Stimulated activated CD8-positive, alpha-beta memory T cell treated with anti-CD3 and anti-CD28 coated beads, Interleukin-7, amount 100 ng/mL, for 4 hours (primary cell): Measurements from ENCODE around the gene KSR1.

Experiments
- DNase-seq, 2 donors: peaks; one replicate each; pipeline ENCODE4 v3.0.0-alpha.2; 2020; ENCODE audit warnings: low read depth in 2 of 2

The KSR1 gene

DNA sequence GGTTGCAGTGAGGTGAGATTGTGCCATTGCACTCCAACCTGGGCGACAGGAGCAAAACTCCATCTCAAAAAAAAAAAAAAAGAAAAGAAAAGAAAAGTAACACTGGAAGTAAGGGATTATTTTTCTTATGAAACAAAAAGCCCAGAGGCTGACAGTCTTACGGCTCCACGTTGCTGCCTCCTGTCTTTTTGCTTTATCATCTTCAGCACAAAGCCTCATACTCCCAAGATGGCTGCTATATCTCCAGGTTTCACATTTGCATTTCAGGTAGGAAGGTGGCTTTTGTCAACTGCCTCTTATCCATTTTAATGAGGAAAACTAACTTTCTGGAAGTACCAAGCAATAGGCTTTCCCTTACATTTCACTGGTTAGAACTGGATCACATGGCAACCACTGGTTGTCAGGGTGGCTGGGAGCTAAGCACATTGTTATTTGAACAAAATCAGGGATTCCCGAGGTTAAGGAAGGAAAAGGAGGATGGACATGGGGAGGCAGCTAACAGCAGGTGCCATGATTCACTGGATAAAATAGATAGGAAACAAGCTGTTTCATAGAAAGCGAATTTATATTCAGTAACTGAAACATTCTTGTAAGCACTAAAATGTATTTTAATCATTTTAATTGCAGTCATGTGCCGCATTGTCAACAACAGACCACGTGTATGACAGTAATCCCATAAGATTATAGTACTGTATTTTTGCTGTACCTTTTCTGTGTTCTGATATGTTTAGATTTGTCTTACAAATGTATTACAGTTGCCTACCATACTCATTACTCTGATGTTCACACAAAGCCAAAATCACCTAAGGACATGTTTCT, 58.6 kb downstream of the KSR1 start:
- no peak for DNase-seq

DNA sequence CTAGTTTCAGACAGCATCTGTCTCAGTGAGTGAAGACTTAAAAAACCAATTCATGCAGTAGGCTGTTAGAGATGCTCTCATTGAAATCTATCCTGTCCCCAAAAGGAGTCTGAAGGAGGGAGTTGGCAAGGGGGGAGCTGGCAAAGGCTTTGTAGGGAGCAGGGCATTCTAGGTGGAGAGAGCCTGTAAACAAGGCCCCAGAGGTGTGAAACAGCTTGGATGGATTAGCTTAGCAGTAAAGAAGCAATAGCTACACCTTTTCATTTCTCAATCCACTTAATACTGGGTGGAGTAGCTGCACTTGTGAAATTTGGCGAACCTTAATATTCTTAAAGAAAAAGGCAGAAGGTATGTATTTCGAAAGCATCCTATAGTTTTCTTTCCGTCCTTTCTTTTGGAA, 61.8 kb downstream of the KSR1 start:
- DNase-seq = no peak

DNA sequence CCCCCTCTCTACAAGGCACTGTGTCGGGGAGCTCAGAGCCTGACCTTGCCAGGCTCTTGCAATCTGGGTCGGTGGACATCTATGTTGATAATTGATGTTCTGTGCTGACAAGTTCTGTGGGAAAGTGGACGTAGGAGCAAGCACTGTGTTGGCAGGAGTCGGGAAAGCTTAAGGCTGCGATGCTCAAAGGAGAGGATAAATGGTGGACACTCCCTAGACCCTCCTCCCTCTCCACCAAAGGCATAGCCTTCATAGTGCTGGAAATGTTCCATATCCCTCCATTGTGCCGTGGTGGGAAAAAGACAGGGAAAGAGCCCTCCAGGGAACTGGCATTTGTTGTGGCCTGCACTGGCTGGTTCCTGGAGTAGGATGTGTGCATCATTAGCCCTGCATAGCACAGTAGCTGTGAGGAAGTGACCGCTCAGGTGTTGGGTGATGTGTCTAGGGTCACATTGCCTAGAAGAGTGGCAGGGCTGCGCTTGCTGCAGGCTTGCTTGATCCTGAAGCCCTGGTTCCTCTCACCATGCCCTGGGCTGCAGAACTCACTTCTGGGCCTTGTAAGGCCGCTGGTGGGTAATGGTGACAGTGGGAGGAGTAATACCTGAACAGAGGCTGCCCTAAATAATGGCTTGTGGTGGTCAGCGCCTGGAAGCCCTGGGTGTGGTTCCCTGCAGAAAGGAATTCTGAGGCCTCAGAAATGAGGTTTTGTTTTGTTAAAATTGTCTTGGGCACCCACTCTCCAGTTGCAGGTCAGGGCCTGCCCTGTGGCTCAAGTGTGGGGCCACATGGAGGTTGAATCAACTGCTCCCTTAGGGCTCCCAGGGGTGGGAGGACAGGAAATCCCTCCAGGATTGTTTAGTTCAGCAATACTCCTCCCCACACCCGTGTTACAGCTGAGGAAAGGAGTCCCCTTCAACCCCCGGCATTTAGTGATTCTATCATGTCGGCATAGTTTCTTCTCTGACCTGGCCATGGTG, 62.6 kb downstream of the KSR1 start:
- no peak for DNase-seq

DNA sequence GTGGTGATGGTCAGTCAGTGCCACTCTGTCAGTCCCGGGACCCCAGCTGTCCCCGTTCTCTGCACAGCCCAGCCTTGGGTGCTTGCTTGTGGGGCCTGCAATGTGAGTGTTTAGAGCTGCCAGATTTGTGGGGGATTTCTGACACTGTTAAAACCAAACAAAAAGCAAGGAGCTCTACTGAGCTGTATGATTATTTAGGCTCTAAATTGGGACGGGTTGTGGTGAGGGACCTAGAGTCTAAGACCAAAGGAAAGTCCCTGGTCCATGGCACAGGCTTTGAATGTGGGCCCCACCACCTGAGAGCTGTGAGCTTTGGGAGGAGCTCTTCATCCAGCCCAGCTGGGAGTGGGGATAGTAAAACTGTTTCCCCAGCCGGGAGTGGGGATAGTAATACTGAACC, 63.3 kb downstream of the KSR1 start:
- DNase-seq = no peak

DNA sequence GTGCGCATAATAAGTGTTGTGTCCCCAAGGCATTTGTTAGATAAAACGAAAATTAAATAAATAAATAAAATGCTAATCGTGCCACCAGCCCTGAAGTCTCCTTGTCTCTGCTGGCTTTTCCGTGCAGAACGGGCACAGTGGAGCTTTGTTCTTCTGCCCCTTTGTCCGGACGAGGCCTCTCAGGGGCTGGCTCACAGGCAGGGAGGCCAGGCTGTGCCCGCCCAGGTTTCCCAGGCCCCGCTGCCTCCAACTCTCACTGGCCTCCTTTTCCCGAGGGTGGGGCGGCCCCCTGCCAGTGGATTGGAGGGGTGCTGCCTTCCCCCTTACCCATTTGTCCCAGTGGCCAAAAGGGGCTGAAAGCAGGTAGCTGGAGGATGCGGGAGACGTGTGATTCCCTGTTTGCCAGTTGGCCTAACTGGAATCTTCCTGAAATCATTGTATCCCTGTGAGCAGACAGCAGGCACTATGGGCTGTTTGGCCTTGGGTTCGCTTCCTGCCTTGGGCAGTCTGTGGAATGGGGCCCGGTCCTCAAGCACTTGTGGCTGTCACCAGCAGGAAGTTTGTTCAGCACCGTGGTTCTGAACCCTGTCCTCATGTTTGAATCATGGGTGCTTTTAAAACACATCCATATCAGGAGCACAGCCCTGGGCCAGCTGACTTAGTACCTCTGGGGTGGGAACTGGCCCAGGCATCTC, 64.4 kb downstream of the KSR1 start:
- no peak for DNase-seq

DNA sequence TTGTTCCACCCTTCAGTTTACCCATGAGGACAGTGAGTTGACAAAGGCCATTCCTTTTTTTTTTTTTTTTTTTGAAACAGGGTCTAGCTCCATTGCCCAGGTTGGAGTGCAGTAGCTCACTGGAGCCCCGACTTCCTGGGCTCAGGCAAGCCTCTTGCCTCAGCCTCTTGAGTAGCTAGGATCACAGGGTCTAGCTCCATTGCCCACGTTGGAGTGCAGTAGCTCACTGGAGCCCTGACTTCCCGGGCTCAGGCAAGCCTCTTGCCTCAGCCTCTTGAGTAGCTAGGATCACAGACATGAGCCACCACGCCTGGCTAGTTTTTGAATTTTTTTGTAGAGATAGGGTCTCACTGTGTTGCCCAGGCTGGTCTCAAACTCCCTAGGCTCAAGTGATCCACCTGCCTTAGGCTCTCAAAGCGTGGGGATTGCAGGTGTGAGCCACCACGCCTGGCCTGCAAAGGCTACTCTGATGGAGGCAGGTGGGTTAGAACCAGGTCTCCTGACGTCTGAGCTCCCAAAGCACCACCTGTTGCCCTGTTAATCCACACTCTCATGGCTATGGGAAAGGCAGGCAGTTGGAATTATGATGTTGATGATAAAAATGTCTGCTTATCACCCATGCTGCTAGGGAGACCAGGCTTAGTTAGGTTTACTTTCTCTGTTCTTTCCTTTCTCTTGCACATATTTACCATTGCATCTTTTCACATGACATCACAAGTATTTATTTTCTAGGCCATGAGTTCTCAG, 65.2 kb downstream of the KSR1 start:
- no peak for DNase-seq

DNA sequence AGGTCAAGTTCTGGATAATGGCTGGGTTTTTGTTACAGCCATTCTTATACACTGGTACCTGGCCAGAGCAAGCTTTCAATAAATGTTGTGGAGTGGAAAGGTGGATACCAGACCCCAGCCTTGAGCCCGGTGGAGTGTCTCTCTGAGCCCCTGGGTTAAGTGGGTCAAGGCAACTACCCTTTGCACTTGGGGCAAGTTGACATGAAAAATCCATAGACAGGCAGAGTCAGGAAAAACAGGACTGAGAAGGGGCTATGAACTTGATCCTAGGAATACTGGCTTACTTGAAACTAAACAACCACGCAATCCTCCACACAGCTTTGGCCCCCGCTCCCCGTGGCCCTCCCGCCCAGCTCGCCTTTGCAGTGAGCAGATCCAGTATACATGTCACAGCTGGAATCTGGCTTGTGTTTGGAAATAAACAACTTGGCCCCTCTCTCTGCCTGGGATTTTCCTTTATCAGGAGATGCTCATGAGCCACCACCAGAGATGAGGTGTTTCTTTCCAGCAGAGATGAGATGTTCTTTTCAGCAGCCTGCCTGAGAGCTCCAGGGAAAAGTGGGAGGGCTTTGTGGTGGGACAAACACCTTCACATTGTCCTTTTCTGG, 65.9 kb downstream of the KSR1 start:
- no peak for DNase-seq

DNA sequence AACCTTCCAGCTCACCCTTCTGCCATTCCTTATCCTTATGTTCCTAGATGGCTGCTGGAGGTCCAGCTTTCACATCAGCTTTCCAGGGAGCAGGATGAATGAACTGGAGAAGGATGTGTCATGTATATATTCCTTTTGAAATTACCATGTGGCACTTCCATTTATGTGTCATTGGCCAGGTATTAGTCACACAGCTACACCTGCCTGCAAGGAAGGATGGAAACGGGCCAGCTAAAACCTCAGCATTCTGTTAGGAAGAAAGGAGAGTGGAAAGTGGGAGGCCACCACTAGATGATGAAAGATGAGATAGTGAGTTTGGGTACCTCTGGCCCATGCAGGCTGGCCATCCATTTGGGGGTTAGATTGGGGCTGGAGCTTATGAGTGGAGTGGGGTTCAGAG, 67.5 kb downstream of the KSR1 start:
- DNase-seq = no peak

DNA sequence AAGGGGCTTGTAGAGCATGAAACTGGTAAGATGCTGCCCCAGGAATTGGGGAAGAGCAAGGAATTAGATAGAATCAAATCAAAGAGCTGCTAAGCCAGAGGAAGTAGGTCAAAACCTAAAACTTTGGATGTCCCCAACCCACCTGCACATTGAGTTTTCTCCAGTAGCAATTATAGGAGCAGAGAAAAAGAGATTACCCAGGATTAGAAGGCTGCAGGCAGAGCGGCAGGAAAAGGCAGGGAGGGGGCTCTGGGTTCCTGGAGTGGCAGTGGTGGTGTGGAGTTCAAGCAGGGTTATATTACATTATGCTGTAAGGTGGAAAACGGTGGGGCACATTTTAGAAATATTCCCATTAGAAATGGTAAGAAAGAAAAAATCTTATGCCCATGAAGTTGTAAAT, 68.3 kb downstream of the KSR1 start:
- no peak for DNase-seq

DNA sequence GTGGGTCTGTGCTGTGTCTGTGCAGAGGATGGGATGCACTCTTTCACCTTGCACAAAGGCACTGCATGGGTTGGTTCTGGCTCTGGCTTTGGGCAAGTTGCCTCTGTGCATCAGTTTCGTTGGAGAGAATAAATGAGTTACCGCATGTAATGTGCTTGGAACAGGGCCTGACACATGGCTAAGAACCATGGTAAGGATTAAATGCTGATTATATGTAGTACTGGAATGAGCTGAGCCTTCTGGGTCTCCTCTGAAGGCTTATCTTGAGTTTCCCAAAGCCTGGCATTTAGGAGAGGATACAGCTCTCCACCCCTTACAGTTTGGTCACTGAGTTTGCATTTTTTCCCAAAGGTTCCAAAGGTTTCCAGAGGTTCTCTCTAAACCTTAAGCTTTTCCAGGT, 69.1 kb downstream of the KSR1 start:
- no peak for DNase-seq

DNA sequence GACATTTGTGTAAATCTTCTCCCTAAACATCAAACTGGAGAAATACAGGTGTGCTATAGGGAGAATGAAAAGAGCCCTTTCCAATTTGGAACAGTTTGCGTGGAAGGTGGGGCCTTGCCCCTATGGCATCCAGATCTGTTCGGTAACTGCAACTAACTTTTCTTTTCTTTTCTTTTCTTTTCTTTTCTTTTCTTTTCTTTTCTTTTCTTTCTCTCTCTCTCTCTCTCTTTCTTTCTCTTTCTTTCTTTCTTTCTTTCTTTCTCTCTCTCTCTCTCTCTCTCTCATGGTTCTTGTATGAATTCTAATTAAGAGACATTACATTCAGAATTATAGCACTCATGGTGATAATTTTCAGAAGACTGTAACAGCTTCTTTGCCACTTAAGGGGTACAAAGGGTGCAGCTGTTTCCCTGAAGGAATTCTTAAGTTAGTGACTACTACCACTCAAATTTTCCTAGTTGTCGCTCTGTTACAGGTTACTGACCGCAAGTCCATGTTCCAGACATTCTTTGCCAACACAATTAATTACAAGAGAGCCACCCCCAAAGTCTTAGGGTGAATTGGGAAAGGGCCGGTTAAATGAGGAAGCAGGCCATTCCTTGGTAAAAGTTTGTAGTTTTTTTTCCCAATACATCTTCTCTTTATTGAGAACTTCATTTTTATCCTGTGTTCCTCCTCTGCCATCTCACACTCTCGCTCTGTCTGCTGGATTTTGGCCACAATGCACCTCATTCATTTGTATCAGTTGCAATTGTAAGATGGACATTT, 69.8 kb downstream of the KSR1 start:
- no peak for DNase-seq

DNA sequence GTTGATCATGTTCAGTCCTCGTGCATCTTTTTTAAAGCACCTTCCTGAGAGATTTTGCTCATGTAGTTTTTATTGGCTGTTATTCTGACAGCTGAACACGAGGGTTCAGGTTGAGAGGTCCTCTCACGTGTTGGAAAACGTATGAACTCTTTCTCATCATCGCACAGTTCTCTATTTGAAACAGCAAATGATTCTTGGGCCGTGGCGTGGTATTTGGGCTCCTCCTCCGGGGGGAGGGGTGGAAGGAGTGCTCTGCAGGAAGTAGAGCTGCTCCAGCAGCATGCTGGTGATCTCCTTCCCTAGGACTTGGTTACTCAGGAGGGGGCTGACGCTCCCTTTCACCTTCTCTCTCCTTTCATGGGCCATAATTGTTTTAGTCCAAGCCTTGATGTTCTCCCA, 70.4 kb downstream of the KSR1 start:
- no peak for DNase-seq

DNA sequence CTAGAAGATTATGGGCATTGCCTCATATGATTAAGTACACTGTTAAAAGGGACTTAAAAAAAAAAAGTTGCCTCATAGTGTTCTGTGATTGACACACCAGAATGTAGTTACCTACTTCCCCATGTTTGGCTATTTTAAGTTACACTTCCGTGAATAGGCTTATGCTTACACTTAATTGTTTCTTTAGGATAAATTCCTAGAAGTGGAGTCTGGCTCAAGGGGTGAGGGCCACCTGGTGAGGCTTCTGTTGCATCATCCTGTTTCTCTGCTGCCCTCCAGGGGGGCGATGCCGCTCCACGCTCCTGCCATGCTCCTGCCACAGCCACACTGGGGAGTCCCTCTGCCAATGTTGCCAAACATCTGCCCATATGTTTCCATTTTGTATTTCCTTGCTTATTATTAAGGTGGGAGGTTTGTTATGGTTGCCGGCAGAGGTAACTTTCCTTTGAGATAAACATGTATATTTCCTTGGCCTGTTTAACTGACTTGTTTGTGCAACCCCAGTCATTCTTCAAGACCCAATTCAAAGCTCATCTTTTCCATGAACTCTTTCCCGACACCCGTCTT, 73.1 kb downstream of the KSR1 start:
- no peak for DNase-seq

DNA sequence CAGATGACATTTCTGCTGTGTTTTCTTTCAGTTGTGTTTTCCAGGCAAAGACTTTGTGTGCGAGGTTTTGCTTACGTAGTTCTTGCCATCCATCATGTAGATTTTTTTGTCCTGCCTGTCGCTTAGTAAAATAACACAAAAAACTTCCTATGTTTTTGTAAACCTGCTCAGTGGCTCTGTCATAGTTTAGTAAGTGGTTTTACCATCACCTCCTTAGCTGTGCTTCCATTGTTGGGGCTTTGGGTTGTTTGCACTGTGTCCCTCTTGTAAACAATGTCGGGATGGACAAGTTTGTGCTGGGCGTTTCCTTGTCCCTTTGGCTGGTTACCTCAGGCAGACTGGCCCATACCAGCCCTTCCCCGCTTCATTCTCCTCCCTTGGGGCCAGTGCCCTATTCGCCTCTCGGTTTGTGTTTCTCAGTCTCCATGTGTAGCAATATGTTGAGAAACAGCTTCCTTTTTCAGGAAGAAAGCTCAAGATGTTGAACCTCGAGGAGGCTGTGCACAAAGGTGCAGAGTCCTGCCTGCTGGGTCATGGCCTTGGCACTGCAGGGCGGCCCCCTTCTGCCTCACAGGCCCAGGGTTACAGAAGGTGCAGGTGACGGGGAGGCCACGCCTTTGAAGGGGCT, 74.6 kb downstream of the KSR1 start:
- no peak for DNase-seq

DNA sequence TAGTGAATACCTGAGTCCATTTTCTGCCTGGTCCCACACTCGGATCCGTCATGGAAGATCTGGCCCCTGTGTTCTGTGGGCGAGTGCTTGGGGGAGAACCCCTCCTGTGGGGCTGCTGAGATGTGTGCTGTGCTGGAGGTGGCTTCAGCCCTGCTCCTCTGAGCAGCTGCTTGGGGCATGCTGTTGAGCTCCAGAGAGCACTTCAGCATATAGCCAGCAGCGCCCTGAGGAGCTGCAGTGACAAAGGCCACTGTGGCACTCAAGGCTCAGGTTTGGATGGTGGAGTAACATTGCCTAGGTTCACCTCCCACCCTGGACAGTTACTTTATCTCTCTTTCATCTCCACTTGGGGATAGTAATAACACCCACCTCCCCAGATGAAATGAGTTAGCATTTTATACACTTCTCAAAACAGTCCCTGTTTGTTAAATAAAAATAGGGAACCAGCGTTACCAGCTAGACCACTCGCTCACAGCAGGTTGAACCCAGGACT, 75.3 kb downstream of the KSR1 start:
- DNase-seq = no peak

DNA sequence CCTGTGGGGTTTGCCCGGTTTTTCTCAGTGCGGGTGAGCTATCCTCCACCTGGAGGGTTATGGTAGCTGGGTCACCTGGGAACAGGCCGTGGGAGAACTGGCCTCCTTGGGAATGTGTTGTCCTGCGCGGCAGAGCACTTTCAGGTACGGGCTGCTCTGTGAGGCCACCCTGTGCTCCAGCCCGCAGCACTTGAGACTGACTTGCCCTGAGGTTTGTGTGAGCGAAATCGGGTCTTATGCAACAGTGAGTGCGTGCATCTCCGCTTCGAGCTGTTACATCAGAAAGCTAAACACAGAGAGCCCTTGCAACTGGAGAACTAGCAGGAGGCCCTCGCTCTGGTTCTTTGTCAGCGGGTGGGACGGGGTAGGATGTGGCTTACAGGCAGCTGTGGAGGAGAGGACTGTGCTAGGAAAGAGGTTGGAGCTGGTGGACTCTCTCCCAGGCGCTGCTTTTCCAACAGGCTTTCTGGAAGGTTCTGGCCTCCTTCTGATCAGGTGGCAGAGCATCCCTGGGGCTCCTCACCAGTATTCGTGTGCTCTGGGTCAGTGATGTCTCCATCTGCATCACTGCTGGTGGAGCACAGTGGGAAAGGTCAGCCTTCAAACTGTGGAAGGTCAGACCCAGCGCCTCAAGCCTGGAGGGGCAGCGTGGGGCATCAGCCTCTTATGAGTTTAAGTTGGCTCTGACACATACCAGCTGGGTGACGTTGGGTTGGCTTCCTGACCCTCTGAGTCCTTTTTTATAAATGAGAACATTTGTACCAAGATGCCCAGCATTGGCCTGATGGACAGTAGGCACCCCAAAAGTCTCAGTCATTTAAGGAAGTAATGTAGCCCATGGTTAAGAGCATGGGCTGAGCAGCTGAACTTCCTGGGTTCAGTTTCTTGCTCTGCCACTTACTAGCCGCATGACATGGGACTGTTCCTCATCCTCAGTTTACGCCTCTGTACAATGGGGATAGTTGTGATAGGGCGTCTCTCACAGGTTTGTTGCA, 76.3 kb downstream of the KSR1 start:
- DNase-seq = no peak

DNA sequence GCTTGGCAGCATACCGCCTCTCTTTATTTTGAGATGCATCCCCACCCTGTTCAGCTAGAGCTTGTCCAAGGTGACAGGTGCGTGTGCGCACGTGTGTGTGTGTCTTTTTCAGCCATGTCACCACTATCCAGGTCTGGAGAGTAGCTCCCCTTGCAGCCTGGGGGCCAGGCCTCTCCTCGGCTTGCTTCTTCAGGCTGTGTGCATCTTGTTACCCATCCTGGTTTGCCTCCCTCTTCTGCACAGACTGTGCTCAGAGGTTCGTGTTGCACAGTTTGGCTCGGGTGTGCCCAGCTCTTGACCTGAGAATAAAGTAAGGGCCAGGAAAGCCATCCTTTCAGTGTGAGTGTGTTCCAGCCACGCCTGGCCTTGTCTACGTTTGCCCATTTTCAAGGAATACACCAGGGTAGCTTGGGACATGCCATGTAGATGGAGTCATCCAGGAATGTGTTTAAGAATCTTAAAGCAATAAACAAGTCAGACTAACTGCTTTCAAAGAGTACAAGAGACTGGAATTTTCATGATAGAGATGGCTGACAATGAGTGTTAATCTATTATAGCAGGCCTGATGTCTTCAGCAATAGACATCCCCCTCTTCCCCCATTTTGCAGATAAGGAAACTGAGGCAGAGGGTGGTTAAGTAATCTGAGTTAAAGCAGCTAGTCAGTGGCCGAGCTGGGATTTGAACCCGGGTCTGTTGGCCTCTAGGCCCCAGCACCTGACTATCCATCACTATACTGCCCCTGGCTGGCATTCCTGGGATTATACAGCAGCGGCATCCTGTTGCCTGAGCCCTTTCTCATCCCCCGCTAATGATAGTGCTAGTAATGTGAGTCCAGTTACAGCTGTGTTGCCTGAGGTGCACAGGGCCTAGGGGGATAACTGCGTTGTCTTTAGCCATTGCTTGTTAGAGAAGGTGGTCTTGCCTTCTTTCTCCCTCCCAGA, 77.9 kb downstream of the KSR1 start:
- no peak for DNase-seq
